ENCODE data around the gene PIWIL4. TPM values are rescaled to one million over a fixed set of nuclear protein-coding genes. Genes with fewer than 3 reads are reported as not detected.

The PIWIL4 gene
- 1.8 TPM for total RNA-seq
- long read RNA-seq, partial matches to known transcripts, result 0 of 5 reads
- long read RNA-seq, other reads (novel, unspliced or antisense), result 5 of 5 reads

GRCh38 chr11:94567181-94567670 lies at the start of gene PIWIL4:
Gene PIWIL4, plus strand, starts transcription at chr11:94567368. Its CDS starts 151 bp downstream, at chr11:94567519.
- no peak for DNase-seq (ENCODE audit: low spot score)
- intact Hi-C loops (cut with DNase I), result no loop called here

GRCh38 chr11:94518300-94518699 lies 48.9 kb upstream of the PIWIL4 start:
- intact Hi-C loops (cut with DNase I), result no loop called here
- DNase-seq (ENCODE audit: low spot score), result no peak

- intact Hi-C loops (cut with DNase I), result loop anchor here (2.0 to 5.0 kb wide), 2 partner anchors 43 to 78 kb away; no protein-coding TSS in a partner anchor
- no peak for DNase-seq (ENCODE audit: low spot score)
Measured at GRCh38 chr11:94519478-94520084, 47.6 kb upstream of the PIWIL4 start.

- no peak for DNase-seq (ENCODE audit: low spot score)
- intact Hi-C loops (cut with DNase I), result loop anchor here (2.0 to 5.0 kb wide), 2 partner anchors 41 to 76 kb away; no protein-coding TSS in a partner anchor
Measured at GRCh38 chr11:94521684-94522083, 45.5 kb upstream of the PIWIL4 start.

GRCh38 chr11:94524341-94524740 lies 42.8 kb upstream of the PIWIL4 start:
- DNase-seq (ENCODE audit: low spot score), result no peak
- intact Hi-C loops (cut with DNase I), result loop anchor here (5.0 kb wide), 1 partner anchor 73 kb away; no protein-coding TSS in a partner anchor

- DNase-seq (ENCODE audit: low spot score), result no peak
- intact Hi-C loops (cut with DNase I), result no loop called here
Measured at GRCh38 chr11:94525546-94526324, 41.4 kb upstream of the PIWIL4 start.

- intact Hi-C loops (cut with DNase I), result no loop called here
- DNase-seq (ENCODE audit: low spot score), result no peak
Measured at GRCh38 chr11:94526645-94527438, 40.3 kb upstream of the PIWIL4 start.

GRCh38 chr11:94528551-94528950 lies 38.6 kb upstream of the PIWIL4 start:
- intact Hi-C loops (cut with DNase I), result no loop called here

GRCh38 chr11:94532211-94532610 lies 35.0 kb upstream of the PIWIL4 start:
- DNase-seq (ENCODE audit: low spot score), result no peak
- intact Hi-C loops (cut with DNase I), result no loop called here

More at GRCh38 chr11:94528551-94528950, 38.6 kb upstream of the PIWIL4 start:
- no peak for DNase-seq (ENCODE audit: low spot score)

- DNase-seq (ENCODE audit: low spot score), result no peak
- intact Hi-C loops (cut with DNase I), result no loop called here
Measured at GRCh38 chr11:94533206-94533605, 34.0 kb upstream of the PIWIL4 start.

GRCh38 chr11:94533696-94534630 lies 33.2 kb upstream of the PIWIL4 start:
- DNase-seq (ENCODE audit: low spot score), result no peak
- intact Hi-C loops (cut with DNase I), result no loop called here

GRCh38 chr11:94536386-94536785 lies 30.8 kb upstream of the PIWIL4 start:
- DNase-seq (ENCODE audit: low spot score), result no peak
- intact Hi-C loops (cut with DNase I), result no loop called here

- DNase-seq (ENCODE audit: low spot score), result no peak
- intact Hi-C loops (cut with DNase I), result no loop called here
Measured at GRCh38 chr11:94537031-94537600, 30.1 kb upstream of the PIWIL4 start.

- no peak for DNase-seq (ENCODE audit: low spot score)
- intact Hi-C loops (cut with DNase I), result no loop called here
Measured at GRCh38 chr11:94539420-94539819, 27.7 kb upstream of the PIWIL4 start.

- DNase-seq (ENCODE audit: low spot score), result peak; percentile 96
- intact Hi-C loops (cut with DNase I), result no loop called here
Measured at GRCh38 chr11:94543695-94544645, 23.2 kb upstream of the PIWIL4 start, which contains the start of gene FUT4. Gene FUT4, plus strand, starts transcription at chr11:94543921. Its CDS starts 213 bp downstream, at chr11:94544134.

GRCh38 chr11:94544646-94545263 lies 22.4 kb upstream of the PIWIL4 start:
- intact Hi-C loops (cut with DNase I), result no loop called here
- DNase-seq (ENCODE audit: low spot score), result peak; percentile 76

Measured in cardiac septum (tissue), 1 donor.